ENCODE data around the gene CEACAM21.

CEACAM21 gene

DNA sequence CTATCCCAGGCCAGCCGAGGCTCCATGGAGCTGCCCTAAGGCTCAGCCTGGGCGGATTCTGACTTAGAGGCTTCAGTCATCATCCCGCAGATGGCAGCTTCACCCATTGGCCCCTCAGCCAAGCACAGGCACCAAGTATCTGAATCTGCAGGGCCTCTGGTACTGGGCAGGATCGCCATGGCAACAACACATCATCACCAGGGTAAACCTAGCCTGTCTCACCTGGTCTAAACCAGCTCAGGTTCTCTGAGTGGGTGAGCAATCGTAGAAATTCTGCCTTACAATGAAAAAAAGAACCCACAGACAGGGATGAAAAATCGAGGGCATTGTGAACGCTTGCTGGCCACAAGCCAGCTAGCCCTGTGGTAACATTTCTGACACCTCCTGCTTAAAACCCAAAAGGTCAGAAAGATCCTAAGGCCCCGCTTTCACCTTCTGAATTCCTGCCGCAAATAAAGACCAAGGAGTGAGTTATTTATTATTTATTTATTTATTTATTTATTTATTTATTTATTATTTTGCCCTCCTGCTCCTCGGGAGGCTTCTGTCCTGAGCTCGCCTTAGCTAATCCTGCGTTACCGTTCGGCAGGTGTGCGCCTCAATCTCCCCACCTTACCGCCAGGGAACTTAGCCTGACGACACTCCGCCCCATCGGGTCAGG lies 12.0 kb upstream of the CEACAM21 start:
- peak overlapping the region; percentile 75 for H3K9ac ChIP-seq (ENCODE audit: low read depth, low read length, poor library complexity)
- no peak for DNase-seq (ENCODE audit: low spot score)
- peak overlapping the region; percentile 37 for H3K4ac ChIP-seq (ENCODE audit: low read length)
- peak overlapping the region; percentile 85 for H2BK15ac ChIP-seq (ENCODE audit: low read length)
- no peak overlapping the region for H4K8ac ChIP-seq (ENCODE audit: low read depth, low read length)
- WGBS, 2 donors (ENCODE audit: extremely low coverage in 2 of 2, insufficient read length in 2 of 2, insufficient replicate concordance in 1 of 2), result no CpG with 5 or more reads among the region's 19 CpGs
- peak overlapping the region; percentile 94 for H2AK5ac ChIP-seq (ENCODE audit: low read depth, low read length)
- H3K14ac ChIP-seq (ENCODE audit: low read length), result peak overlapping the region; percentile 38
- H2BK120ac ChIP-seq (ENCODE audit: low read depth, low read length), result no peak overlapping the region
- no peaks in the 10 kb centered on the region for H3K36me3 ChIP-seq (replicated peaks in 1 of 2; ENCODE audit: control insufficient read depth in 2 of 2, insufficient read depth in 2 of 2, low read length in 2 of 2)
- peak overlapping the region; percentile 73 for H3K4me2 ChIP-seq (ENCODE audit: insufficient read depth, low read length, poor library complexity, severe bottlenecking)
- H3K4me1 ChIP-seq (ENCODE audit: control insufficient read depth in 2 of 2, insufficient read depth in 1 of 2, low read depth in 1 of 2, low read length in 2 of 2), result peaks cover 0 to 13% of the 10 kb centered on the region in 2 donors
- peak overlapping the region; percentile 97 for H2AFZ ChIP-seq (ENCODE audit: low read length)
- H3K9me3 ChIP-seq (replicated peaks in 1 of 2; ENCODE audit: control insufficient read depth in 2 of 2, insufficient read depth in 1 of 2, low read depth in 1 of 2, low read length in 2 of 2), result no peaks in the 10 kb centered on the region
- peak overlapping the region; percentile 94 for H2BK12ac ChIP-seq (ENCODE audit: low read length)
- H3K27ac ChIP-seq (replicated peaks; ENCODE audit: low read length), result no peak overlapping the region
- H3K18ac ChIP-seq (ENCODE audit: low read length), result peak overlapping the region; percentile 80
- H4K91ac ChIP-seq (ENCODE audit: low read depth, low read length, poor library complexity), result no peak overlapping the region
- H3K27me3 ChIP-seq (ENCODE audit: control insufficient read depth in 3 of 3, insufficient read depth in 3 of 3, low read depth in 1 of 3, low read length in 3 of 3), result peaks cover 0 to 22% (median 2%) of the 10 kb centered on the region in 3 experiments
- H3K79me1 ChIP-seq (ENCODE audit: low read depth, low read length), result peaks cover 3% of the 10 kb centered on the region
- H3K23ac ChIP-seq (ENCODE audit: low read depth, low read length, poor library complexity), result peak overlapping the region; percentile 12
- no peak overlapping the region for H2BK5ac ChIP-seq (ENCODE audit: low read length)
- H3K4me3 ChIP-seq (ENCODE audit: low read length in 2 of 2), result peak overlapping the region in 1 of 2 donors; percentile 51

DNA sequence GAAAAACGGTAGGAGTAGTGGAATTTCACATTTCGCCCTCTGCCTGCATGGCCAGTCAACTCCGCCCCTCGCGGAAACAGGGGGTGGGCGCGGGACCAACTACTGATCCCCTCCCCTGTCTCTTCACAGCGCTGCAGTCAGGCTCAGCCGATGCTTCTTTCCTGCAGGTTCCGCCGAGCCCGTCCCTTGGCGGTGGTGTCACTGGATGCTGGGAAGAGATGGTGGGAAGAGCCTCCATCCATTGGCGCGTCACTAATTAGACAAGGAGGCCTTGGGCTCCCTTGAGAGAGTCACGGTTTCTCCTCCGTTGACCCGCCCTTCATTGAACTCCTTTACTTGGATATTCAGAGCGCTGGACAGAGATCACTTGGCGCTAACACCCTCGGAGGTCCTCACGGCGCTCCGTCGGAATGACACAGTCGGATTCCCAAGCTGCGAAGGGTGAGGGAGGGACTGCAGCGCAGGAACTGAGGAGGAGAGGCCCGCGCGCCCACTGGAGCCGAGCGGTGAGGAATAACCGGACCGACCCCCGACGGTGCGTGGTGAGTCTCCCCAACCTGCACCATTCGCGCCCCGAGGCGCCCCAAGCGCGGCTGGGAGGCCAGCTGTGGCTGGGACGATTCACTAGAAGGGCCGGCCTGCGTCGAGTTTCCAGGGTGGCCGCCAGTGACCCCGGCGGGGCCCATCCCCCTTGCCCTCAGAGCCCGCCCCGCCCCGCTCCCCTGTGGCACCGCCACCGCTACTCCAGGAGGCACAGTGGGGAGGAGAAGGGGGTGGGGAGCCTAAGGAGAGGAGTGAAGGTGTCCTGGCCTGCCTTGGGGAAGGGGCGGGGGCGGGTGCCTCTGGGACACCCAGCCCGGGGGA lies 11.2 kb upstream of the CEACAM21 start:
- Histone ChIP-seq H3K27me3 (ENCODE audit: control insufficient read depth in 3 of 3, insufficient read depth in 3 of 3, low read depth in 1 of 3, low read length in 3 of 3) (peaks cover 0 to 20% (median 2%) of the 10 kb centered on the region in 3 experiments), H3K36me3 (replicated peaks in 1 of 2; ENCODE audit: control insufficient read depth in 2 of 2, insufficient read depth in 2 of 2, low read length in 2 of 2) (no peaks in the 10 kb centered on the region), H3K14ac (ENCODE audit: low read length) (no peak overlapping the region), H4K8ac (ENCODE audit: low read depth, low read length) (no peak overlapping the region), H3K23ac (ENCODE audit: low read depth, low read length, poor library complexity) (peak overlapping the region; percentile 85), H3K4me2 (ENCODE audit: insufficient read depth, low read length, poor library complexity, severe bottlenecking) (peak overlapping the region; percentile 73), H3K9me3 (replicated peaks in 1 of 2; ENCODE audit: control insufficient read depth in 2 of 2, insufficient read depth in 1 of 2, low read depth in 1 of 2, low read length in 2 of 2) (no peaks in the 10 kb centered on the region), H3K4me3 (ENCODE audit: low read length in 2 of 2) (peak overlapping the region in 1 of 2 donors; percentile 74), H2BK5ac (ENCODE audit: low read length) (no peak overlapping the region), H2BK12ac (ENCODE audit: low read length) (no peak overlapping the region), H3K79me1 (ENCODE audit: low read depth, low read length) (peaks cover 3% of the 10 kb centered on the region), H2BK15ac (ENCODE audit: low read length) (peak overlapping the region; percentile 75), H3K4me1 (ENCODE audit: control insufficient read depth in 2 of 2, insufficient read depth in 1 of 2, low read depth in 1 of 2, low read length in 2 of 2) (peaks cover 0 to 13% of the 10 kb centered on the region in 2 donors), H3K18ac (ENCODE audit: low read length) (peak overlapping the region; percentile 87), H2AK5ac (ENCODE audit: low read depth, low read length) (no peak overlapping the region), H2BK120ac (ENCODE audit: low read depth, low read length) (no peak overlapping the region), H4K91ac (ENCODE audit: low read depth, low read length, poor library complexity) (no peak overlapping the region), H3K27ac (replicated peaks; ENCODE audit: low read length) (no peak overlapping the region), H3K4ac (ENCODE audit: low read length) (no peak overlapping the region), H2AFZ (ENCODE audit: low read length) (no peak overlapping the region), H3K9ac (ENCODE audit: low read depth, low read length, poor library complexity) (peak overlapping the region; percentile 75)
- no CpG with 5 or more reads among the region's 59 CpGs for WGBS, 2 donors (ENCODE audit: extremely low coverage in 2 of 2, insufficient read length in 2 of 2, insufficient replicate concordance in 1 of 2)
- DNase-seq (ENCODE audit: low spot score), result peak; percentile 38

DNA sequence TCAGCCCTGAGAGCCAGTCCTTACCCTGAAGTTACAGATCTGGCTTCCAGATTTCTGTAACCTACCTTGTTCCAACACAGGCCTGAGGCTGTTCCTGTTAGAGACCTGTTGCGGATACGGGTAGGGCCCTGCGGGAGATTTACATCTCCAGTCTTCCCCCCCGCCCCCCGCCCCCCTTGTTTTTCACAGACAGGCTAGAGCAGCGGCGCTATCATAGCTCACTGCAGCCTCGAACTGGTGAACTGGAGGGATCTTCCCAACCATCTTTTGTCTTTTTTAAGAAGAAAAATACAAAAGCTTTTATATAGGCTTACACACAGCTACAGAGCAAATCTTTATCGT lies 10.6 kb upstream of the CEACAM21 start:
- Histone ChIP-seq H3K4me2 (ENCODE audit: insufficient read depth, low read length, poor library complexity, severe bottlenecking) (peak overlapping the region; percentile 73), H2BK120ac (ENCODE audit: low read depth, low read length) (no peak overlapping the region), H3K79me1 (ENCODE audit: low read depth, low read length) (peaks cover 3% of the 10 kb centered on the region), H2BK12ac (ENCODE audit: low read length) (no peak overlapping the region), H3K4me3 (ENCODE audit: low read length in 2 of 2) (no peak overlapping the region), H2AK5ac (ENCODE audit: low read depth, low read length) (no peak overlapping the region), H3K14ac (ENCODE audit: low read length) (no peak overlapping the region), H3K4me1 (ENCODE audit: control insufficient read depth in 2 of 2, insufficient read depth in 1 of 2, low read depth in 1 of 2, low read length in 2 of 2) (peaks cover 0 to 13% of the 10 kb centered on the region in 2 donors), H3K9ac (ENCODE audit: low read depth, low read length, poor library complexity) (no peak overlapping the region), H3K27ac (replicated peaks; ENCODE audit: low read length) (no peak overlapping the region), H3K27me3 (ENCODE audit: control insufficient read depth in 3 of 3, insufficient read depth in 3 of 3, low read depth in 1 of 3, low read length in 3 of 3) (peaks cover 0 to 20% (median 2%) of the 10 kb centered on the region in 3 experiments), H3K9me3 (replicated peaks in 1 of 2; ENCODE audit: control insufficient read depth in 2 of 2, insufficient read depth in 1 of 2, low read depth in 1 of 2, low read length in 2 of 2) (no peaks in the 10 kb centered on the region), H3K18ac (ENCODE audit: low read length) (peak overlapping the region; percentile 71), H4K91ac (ENCODE audit: low read depth, low read length, poor library complexity) (no peak overlapping the region), H2BK5ac (ENCODE audit: low read length) (no peak overlapping the region), H2BK15ac (ENCODE audit: low read length) (peak overlapping the region; percentile 75), H3K36me3 (replicated peaks in 1 of 2; ENCODE audit: control insufficient read depth in 2 of 2, insufficient read depth in 2 of 2, low read length in 2 of 2) (no peaks in the 10 kb centered on the region), H3K23ac (ENCODE audit: low read depth, low read length, poor library complexity) (no peak overlapping the region), H4K8ac (ENCODE audit: low read depth, low read length) (no peak overlapping the region), H2AFZ (ENCODE audit: low read length) (no peak overlapping the region), H3K4ac (ENCODE audit: low read length) (no peak overlapping the region)
- no CpG with 5 or more reads among the region's 9 CpGs for WGBS, 2 donors (ENCODE audit: extremely low coverage in 2 of 2, insufficient read length in 2 of 2, insufficient replicate concordance in 1 of 2)
- no peak for DNase-seq (ENCODE audit: low spot score)

GRCh38 chr19:41566001-41566400 lies 10.0 kb upstream of the CEACAM21 start:
- Histone ChIP-seq H2BK12ac (ENCODE audit: low read length) (no peak overlapping the region), H2BK15ac (ENCODE audit: low read length) (no peak overlapping the region), H3K23ac (ENCODE audit: low read depth, low read length, poor library complexity) (no peak overlapping the region), H3K9me3 (replicated peaks in 1 of 2; ENCODE audit: control insufficient read depth in 2 of 2, insufficient read depth in 1 of 2, low read depth in 1 of 2, low read length in 2 of 2) (no peaks in the 10 kb centered on the region), H3K27ac (replicated peaks; ENCODE audit: low read length) (no peak overlapping the region), H2BK120ac (ENCODE audit: low read depth, low read length) (no peak overlapping the region), H3K14ac (ENCODE audit: low read length) (no peak overlapping the region), H3K27me3 (ENCODE audit: control insufficient read depth in 3 of 3, insufficient read depth in 3 of 3, low read depth in 1 of 3, low read length in 3 of 3) (peaks cover 0 to 20% (median 2%) of the 10 kb centered on the region in 3 experiments), H3K9ac (ENCODE audit: low read depth, low read length, poor library complexity) (no peak overlapping the region), H2BK5ac (ENCODE audit: low read length) (no peak overlapping the region), H3K36me3 (replicated peaks in 1 of 2; ENCODE audit: control insufficient read depth in 2 of 2, insufficient read depth in 2 of 2, low read length in 2 of 2) (no peaks in the 10 kb centered on the region), H3K4me3 (ENCODE audit: low read length in 2 of 2) (no peak overlapping the region), H3K4me1 (ENCODE audit: control insufficient read depth in 2 of 2, insufficient read depth in 1 of 2, low read depth in 1 of 2, low read length in 2 of 2) (peaks cover 0 to 13% of the 10 kb centered on the region in 2 donors), H2AK5ac (ENCODE audit: low read depth, low read length) (no peak overlapping the region), H4K91ac (ENCODE audit: low read depth, low read length, poor library complexity) (no peak overlapping the region), H3K4ac (ENCODE audit: low read length) (no peak overlapping the region), H3K18ac (ENCODE audit: low read length) (no peak overlapping the region), H3K79me1 (ENCODE audit: low read depth, low read length) (peaks cover 3% of the 10 kb centered on the region), H3K4me2 (ENCODE audit: insufficient read depth, low read length, poor library complexity, severe bottlenecking) (no peak overlapping the region), H4K8ac (ENCODE audit: low read depth, low read length) (no peak overlapping the region), H2AFZ (ENCODE audit: low read length) (no peak overlapping the region)
- 100% methylated on average over 1 of the region's 3 CpGs; no CpG with 5 or more reads in 1 of the 2 donors for WGBS, 2 donors (ENCODE audit: extremely low coverage in 2 of 2, insufficient read length in 2 of 2, insufficient replicate concordance in 1 of 2)
- no peak for DNase-seq (ENCODE audit: low spot score)

Measured in neuronal stem cell (in vitro differentiated cells).